ENCODE results near the gene TENM4. TPM values are rescaled to one million over a fixed set of nuclear protein-coding genes. Genes with fewer than 3 reads are reported as not detected.
"Not testable (repeated sequence)": the region's sequence is repeated elsewhere in the genome, so short reads cannot be mapped to it uniquely, and the experiment has no call there.

TENM4 gene
- total RNA-seq, 2 donors from 2014 or later = 2.5 to 4.4 TPM

DNA sequence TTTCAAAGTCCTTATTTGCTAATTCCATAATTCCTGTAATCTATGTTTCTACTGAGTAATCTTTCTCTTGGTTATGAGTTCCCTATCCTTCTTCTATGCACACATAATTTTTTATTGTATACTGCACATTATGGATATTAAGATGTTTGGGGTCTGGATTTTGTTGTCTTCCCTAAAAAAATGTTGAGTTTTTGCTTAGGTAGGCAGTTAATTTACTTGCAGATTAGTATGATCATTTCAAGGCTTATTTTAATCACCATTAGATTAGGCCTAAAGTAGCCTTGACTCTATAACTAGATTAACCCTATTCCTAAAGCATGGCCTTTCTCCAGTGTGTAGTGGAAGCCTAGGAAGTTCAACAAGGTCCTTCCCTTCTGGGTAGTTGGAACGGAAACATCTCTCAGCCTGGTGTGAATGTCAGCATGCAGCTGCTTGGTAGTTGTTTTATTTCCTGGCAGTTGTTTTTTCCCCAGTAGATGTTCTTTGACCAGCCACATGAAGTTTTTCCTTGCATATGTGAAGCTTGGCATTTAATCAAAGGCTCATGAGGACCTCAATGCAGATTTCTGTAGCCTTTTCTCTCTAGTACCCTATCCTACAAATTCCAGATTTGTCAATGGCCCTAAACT, 446.9 kb downstream of the TENM4 start:
- ATAC-seq = no peak
- DNase-seq = no peak
- intact Hi-C loops (cut with DNase I) = no loop called here

DNA sequence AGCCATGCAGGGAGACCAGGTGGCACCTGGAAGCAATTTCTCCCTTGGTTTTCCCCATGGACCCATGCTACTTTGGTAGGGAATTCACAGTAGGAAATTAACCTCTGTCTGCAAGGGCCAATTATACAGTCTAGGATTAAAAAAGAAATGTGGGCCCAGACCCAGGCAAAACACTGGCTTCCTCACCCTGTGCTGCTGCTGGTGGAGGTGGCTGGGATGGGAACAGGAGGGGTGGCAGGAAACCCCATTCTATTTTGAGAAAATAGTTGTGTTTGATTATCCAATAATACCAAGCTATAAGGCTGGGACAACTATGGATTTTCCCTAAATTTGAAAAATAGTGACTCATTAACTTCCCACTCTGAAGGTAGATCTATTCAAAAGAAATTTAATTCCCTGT, 449.1 kb downstream of the TENM4 start:
- no peak for DNase-seq
- ATAC-seq = no peak
- intact Hi-C loops (cut with DNase I) = no loop called here

DNA sequence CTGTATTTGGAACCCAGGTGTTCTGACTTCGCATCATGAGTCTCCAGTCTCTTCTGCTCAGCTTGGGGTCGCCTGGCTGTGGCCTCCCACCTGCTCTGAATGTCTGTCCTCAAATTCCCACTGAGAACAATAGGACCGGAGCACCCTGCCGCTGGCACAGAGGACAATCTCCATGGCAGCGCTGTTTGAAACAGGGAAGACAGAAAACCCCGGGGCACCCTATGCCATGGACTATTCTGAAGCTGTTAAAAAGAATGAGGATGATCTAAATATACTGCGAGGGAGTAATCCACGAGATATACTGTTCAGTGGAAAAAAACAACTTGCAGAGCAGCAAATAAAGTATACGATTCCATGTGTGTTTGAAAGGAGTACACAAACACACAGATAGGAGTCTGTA, 450.6 kb downstream of the TENM4 start:
- DNase-seq (no peak), ATAC-seq (no peak)
- intact Hi-C loops (cut with DNase I) = no loop called here

DNA sequence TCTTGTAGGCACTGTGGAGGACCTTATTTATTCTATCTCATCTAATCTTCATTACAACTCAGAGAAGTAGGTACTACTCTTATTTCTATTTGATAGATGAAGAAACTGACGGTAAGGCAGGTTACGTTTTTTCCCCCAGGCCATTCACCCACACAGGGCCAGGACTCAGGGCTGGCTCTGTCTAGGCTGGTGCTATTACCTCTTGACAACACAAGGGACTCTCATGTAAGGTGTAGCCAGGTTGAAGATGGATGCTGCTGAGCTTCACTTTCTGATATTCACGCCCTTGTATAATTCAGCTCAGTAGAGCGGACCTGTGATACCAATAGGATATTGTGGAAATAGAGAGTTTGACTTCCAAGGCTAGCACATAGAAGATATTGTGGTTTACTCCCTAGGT, 453.1 kb downstream of the TENM4 start:
- ATAC-seq = no peak
- DNase-seq = no peak
- intact Hi-C loops (cut with DNase I) = no loop called here

DNA sequence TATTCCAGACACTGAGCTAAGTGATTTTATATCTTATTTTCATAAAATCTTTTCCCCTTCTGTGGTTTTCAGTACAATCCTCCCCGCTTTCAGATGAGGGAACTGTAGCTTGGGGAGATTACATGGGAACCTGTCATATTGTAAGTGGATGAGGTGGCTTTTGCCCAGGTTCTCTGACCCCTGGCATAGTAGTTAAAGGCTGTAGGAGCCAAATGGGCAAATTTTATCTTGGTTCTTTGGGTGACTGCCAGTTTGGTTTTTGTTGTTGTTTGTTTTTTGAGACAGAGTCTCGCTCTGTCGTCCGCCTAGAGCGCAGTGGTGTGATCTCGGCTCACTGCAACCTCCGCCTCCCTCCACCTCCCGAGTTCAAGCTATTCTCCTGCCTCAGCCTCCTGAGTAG, 454.5 kb downstream of the TENM4 start:
- ATAC-seq (no peak), DNase-seq (no peak)
- intact Hi-C loops (cut with DNase I) = no loop called here

DNA sequence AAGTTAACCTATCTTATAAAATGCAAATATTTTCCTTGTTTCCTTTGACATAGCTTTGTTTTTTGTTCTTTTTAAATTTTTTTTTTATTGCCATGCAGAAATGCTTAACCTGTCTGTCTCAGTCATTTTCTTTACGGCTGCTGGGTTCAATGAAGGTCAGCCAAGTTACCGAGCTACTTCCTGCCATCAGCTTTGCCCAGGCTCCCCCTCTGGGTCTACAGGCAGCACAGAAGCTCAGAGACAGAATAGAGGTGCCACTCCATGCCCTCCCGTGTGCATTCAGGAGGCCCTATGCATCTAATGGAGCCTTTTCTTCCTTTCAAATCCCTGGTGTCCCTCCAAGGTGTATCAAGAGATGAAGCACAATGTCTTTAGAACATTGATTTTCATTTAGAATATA, 455.2 kb downstream of the TENM4 start:
- no peak for ATAC-seq
- no peak for DNase-seq
- intact Hi-C loops (cut with DNase I) = no loop called here

DNA sequence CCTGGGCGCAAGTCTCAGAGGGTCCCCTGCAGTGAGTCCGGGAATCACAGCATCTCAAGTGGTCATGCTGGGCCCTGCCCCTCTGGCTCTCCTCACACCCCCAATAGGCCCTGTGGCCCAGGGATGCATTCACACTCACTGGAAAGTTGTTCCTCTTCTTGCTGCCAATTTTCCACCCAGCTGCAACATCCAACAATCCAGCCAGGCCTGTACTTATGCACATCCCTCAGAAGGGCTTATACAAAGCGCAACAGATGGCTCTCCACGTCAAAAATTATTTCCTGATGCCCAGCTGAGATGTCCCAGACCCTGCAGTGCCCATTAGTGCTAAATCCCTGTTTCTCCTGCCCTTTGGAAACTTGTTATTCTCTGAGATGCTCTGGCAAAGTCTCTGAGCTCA, 458.4 kb downstream of the TENM4 start:
- no peak for ATAC-seq
- intact Hi-C loops (cut with DNase I) = no loop called here
- no peak for DNase-seq

DNA sequence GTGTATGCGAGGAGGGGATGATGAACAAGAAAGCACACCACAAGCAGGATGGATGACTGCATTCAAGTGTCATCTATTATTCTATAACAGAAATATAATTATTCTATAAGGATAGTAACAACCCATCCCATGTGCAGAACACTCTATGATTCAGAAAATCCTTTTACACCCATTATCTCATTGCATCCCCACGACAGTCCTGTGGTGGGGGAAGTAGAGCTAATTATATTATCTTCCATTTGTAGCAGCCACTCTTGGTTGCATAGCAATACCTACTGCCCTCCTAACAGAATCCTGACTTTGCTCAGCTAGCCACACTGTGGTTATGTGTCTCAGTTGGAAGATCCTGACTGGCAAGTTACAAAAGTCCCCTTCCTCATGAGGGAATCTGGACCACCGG, 459.7 kb downstream of the TENM4 start:
- intact Hi-C loops (cut with DNase I) = no loop called here
- ATAC-seq (no peak), DNase-seq (no peak)

DNA sequence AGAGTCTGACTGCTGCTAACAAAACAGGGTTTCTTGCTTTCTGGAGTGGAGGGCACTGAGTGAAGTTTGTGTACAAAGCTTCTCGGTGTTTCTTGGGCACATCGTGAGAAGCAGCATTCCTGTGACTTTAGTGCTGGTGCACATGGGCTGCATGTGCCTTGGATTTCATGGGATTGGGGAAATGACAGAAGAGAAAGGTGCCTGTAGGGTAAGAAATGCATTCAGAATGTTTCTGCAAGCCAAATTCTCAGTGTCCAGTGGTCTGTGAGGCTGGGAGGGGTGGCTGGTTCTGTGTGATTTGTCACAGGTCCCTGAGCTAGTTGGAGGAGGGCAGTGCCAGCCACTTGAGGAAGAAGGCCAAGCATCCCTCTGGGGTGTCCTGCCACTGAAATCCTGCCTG, 462.0 kb downstream of the TENM4 start:
- DNase-seq (no peak), ATAC-seq (no peak)
- intact Hi-C loops (cut with DNase I) = no loop called here

DNA sequence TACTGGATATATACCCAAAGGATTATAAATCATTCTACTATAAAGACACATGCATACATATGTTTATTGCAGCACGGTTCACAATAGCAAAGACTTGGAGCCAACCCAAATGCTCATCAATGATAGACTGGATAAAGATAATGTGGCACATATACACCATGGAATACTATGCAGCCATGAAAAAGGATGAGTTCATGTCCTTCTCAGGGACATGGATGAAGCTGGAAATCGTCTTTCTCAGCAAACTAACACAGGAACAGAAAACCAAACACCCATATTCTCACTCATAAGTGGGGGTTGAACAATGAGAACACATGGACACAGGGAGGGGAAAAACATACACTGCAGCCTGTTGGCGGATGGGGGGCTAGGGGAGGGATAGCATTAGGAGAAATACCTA, 463.0 kb downstream of the TENM4 start:
- DNase-seq; ATAC-seq; intact Hi-C loops (cut with DNase I): not testable (repeated sequence)

DNA sequence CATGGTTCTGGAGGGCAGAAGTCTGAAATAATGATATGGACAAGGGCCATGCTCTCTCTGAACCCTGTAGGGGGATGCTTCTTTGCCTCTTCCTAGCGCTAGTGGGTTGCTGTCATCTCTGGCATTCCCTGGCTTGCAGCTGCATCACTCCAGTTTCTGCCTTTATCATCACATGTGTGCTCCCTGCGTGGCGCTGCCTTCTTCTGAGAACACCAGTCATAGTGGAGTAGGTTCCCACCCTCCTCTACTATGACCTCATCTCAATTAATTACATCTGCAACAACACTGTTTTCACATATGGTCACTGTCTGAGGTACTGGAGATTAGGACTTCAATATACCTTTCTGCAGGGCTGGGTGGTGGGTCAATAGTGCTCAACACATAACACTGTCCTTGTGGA, 463.8 kb downstream of the TENM4 start:
- DNase-seq (no peak), ATAC-seq (no peak)
- intact Hi-C loops (cut with DNase I) = no loop called here

DNA sequence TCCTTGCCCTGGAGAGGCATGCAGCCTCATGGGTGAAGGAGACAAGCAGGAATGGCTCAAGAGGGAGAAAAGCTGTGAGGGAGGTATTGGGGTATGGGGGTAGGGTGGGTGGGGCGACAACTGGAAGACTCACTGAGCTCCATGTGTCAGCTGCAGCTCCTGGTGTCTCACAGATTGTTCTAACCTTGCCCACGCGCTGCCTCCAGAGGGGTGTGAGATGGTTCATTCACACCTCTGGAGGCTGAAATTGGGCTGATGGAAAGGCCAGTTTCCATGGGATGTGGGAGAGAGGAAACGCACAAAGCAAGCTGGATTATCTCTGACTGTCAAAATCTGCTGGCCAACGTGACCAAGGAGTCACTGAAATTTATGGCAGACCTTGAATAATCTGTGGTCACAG, 465.7 kb downstream of the TENM4 start:
- intact Hi-C loops (cut with DNase I) = no loop called here
- ATAC-seq = no peak
- no peak for DNase-seq

DNA sequence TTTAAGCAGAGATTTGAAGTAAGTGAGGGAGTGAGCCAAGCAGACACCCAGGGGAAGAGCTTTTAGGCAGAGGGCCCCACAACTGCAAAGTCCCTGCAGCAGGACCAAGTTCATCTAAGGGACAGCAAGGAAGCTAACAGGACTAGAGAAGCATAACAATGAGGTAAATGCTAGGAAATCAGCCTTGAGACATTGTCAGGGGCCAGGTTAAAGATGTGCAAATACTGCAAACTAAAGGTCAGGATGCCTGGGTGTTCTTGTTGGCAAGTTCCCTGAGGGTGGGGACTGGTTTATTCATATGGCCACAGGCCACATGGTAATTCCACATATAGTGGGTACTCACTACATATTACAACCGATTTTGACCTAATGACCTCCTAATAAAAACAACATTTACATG, 467.0 kb downstream of the TENM4 start:
- no peak for ATAC-seq
- DNase-seq = no peak
- intact Hi-C loops (cut with DNase I) = no loop called here

DNA sequence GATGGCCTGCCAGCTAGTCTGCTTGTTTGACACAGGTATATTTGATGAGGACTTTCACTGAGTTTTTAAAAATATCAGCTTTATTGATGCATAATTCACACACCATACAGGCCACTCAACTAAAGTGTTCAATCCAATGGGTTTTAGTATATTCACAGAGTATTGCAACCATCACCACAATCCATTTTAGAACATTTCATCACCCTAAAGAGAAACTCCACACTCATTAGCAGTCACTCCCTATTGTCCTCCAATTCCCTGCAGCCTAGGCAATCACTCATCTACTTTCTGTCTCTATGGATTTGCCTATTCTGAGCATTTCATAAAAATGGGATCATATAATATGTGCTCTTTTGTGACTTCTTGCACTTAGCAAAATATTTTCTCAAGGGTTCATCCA, 468.2 kb downstream of the TENM4 start:
- ATAC-seq = no peak
- intact Hi-C loops (cut with DNase I) = no loop called here

DNA sequence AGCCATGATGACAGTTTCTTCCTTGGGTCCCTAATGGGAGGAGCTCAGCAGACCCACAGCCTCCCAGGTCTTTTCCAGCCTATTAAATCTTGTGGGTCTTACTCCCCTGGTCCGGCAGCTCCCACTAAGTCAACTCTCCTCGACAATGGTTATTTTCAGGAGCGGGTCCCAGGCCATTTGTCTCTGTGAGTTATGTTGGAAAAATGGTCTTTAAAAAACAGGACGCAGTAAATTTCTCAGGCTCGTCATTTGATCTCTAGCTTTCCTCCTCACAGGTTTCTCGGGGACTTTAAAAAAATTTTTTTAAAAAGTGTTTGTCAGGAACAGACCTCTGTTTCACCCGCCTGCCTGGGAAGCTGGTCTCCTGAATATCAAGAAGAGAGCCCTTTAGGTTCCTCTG, 468.7 kb downstream of the TENM4 start:
- DNase-seq = no peak
- intact Hi-C loops (cut with DNase I) = no loop called here
- ATAC-seq = no peak

More for the DNA sequence above, 468.2 kb downstream of the TENM4 start:
- no peak for DNase-seq

DNA sequence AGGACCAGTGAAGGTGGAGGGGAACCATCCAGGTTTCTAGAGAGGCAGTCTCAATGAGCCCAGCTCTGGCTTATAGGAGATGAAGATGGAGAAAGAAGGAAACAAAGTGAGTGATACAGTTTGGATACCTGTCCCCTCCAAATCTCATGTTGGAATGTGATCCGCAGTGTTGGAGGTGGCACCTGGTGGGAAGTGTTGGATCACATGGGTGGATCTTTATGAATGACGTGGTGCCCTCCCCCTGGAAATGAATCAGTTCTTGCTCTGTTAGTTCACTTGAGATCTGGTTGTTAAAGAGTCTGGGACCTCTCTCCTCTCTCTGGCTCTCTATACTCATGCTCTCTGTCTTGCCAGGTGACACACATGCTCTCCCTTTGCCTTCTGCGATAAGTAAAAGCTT, 473.0 kb downstream of the TENM4 start:
- intact Hi-C loops (cut with DNase I) = loop anchor here in 1 of 2 donors (5.0 kb wide), 1 partner anchor 321 kb away; no protein-coding TSS in a partner anchor
- ATAC-seq (no peak), DNase-seq (no peak)

DNA sequence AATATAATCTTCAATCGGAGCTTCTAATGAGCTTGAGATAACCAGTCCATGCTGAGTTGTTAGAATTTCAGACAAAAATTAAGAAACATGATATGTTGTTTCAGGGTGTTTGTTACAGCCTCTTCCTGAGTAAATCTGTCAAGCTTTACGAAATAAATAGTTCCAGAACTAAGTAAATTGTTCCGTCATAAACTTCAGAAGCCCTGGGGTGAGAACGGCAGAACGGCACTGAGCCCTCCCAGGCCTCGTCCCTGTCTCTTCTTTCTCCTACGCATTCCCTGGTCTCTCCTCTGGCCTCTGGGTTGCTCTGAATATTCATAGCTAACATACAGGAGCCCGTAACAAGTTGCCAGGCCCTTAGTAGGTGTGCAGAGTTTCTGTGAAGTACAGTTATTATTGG, 475.4 kb downstream of the TENM4 start:
- ATAC-seq (no peak), DNase-seq (no peak)
- intact Hi-C loops (cut with DNase I) = loop anchor here in 1 of 2 donors (5.0 kb wide), 1 partner anchor 318 kb away; no protein-coding TSS in a partner anchor

DNA sequence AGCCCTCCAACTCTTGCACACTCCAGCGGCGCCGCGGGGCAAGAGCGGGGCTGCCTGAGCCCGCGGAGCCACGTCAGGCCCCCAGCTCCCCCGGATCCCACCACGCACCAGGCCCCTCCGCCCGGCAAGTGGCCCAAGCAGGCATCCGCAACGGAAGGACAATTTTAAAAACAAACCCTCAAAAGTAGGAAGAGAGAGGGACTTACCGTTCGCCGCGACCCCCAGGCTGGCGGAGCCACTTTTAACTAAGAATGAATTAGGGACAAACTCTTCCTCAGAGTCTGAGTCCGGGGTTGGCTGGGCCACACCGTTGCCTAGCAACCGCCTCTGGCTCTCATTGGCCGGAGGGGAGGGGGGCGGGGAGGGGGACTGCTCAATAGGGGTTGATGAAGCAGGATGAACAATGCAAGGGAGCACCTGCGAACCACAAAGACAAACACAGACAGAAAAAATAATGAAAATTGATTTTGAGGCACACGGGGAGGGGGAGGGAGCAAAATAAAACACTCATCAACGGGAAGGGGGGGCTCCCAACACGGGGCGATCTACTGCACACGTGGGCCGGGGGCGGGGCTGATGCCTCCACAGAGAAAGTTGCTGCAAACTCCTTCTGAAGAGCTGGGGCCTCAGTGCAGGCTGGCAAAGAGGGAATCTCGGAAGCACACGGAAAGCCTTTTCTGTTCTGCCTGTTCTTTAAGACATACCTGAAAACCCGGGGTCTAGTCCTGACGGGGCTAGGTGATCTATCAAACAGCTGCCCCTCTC, 478.7 kb downstream of the TENM4 start:
- intact Hi-C loops (cut with DNase I) = loop anchor here in 1 of 2 donors (2.0 kb wide), 1 partner anchor 317 kb away; no protein-coding TSS in a partner anchor
- peak; percentile 37 for DNase-seq
- ATAC-seq = peak; percentile 52 to 55

DNA sequence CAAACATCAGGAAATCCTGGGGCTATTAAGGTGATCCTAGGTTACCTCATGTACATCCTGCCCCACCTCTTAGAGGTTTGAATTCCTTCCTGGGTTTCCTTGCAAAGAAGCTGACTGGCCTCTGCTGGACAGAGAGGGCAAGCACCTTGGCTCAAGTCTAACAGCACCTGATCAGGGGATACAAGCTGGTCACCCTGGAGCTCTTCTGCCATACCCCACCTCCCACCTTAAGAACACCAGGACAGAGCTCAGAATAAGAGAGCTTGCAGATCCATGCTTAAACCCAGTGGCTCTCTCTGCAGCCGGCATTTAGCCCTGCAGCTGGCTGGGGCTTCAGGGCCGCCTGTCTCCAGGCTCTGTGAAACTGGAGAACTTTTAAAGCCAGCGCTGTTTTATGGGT, 479.6 kb downstream of the TENM4 start:
- intact Hi-C loops (cut with DNase I) = loop anchor here in 1 of 2 donors (2.0 kb wide), 1 partner anchor 316 kb away; no protein-coding TSS in a partner anchor
- no peak for DNase-seq
- peak; percentile 47 to 82 for ATAC-seq

DNA sequence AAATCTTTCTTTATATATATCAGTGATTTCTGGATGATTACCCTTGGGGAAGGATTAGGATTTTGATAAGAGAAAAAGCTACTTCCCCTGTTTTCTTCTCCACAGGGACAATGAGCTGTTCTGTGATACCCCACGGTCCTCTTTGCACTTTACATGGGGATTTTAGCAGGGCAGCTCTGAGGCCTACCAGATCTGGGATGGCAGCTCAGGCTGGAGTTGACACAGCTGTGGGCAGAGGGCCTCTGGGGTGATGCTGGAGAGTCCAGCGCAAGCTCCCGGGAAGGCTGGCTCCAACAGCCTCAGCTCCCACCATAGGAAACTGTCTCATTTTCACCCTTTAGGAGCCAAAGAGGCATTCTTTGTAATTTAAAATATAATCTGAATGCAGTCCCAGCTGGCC, 482.4 kb downstream of the TENM4 start:
- ATAC-seq = no peak
- DNase-seq = no peak
- intact Hi-C loops (cut with DNase I) = no loop called here
